Hepatocyte (in vitro differentiated cells): ENCODE data around the gene ZSWIM2. TPM values are rescaled to one million over a fixed set of nuclear protein-coding genes. Genes with fewer than 3 reads are reported as not detected.

ENCODE experiments used
- DNase-seq: peaks from one replicate; pipeline ENCODE4 v3.0.0-alpha.2; 2016; ENCODE audit warnings: low spot score
- H2AFZ ChIP-seq: fragments of 200-600 bp; sonication (generic); 2 replicates; pipeline ENCODE4 v1.6.0; 2016; ENCODE audit warnings: antibody characterized with exemption, mild to moderate bottlenecking
- H3K27ac ChIP-seq: fragments of 200-600 bp; sonication (generic); 2 replicates; pipeline ENCODE4 v1.5.1; 2016; ENCODE audit warnings: mild to moderate bottlenecking
- H3K27me3 ChIP-seq: fragments of 200-600 bp; sonication (generic); 2 replicates; pipeline ENCODE4 v1.6.1; 2016
- H3K36me3 ChIP-seq: fragments of 200-600 bp; sonication (generic); replicated peaks from 2 replicates; pipeline ENCODE4 v1.5.1; 2016; ENCODE audit warnings: low read depth; ENCODE audit not compliant: insufficient read depth
- H3K4me1 ChIP-seq: fragments of 200-600 bp; sonication (generic); 2 replicates; pipeline ENCODE4 v1.5.1; 2016; ENCODE audit warnings: mild to moderate bottlenecking, moderate library complexity; ENCODE audit not compliant: insufficient read depth
- H3K4me2 ChIP-seq: fragments of 200-600 bp; sonication (generic); 2 replicates; pipeline ENCODE4 v1.6.0; 2016
- H3K4me3 ChIP-seq: fragments of 200-600 bp; sonication (generic); 2 replicates; pipeline ENCODE4 v1.5.1; 2016; ENCODE audit warnings: mild to moderate bottlenecking
- H3K79me2 ChIP-seq: fragments of 200-600 bp; sonication (generic); 2 replicates; pipeline ENCODE4 v1.6.0; 2017; ENCODE audit warnings: mild to moderate bottlenecking
- H3K9me2 ChIP-seq: fragments of 200-600 bp; sonication (generic); replicated peaks from 2 replicates; pipeline ENCODE4 v1.6.0; 2017; ENCODE audit warnings: mild to moderate bottlenecking; ENCODE audit not compliant: insufficient read depth
- H3K9me3 ChIP-seq: fragments of 200-600 bp; sonication (generic); 2 replicates; pipeline ENCODE4 v1.5.1; 2016; ENCODE audit warnings: low read depth, mild to moderate bottlenecking
- H4K20me1 ChIP-seq: fragments of 200-600 bp; sonication (generic); 2 replicates; pipeline ENCODE4 v1.6.0; 2016; ENCODE audit warnings: mild to moderate bottlenecking; ENCODE audit not compliant: insufficient read depth, poor library complexity, severe bottlenecking
- EZH2 ChIP-seq: fragments of 200-600 bp; sonication (generic); IDR thresholded peaks from 2 replicates; pipeline ENCODE4 v1.6.1; 2016; ENCODE audit warnings: antibody characterized with exemption, mild to moderate bottlenecking, borderline replicate concordance
- EZH2phosphoT487 ChIP-seq: fragments of 200-600 bp; sonication (generic); IDR thresholded peaks from one replicate; pipeline ENCODE4 v1.6.1; 2018; ENCODE audit warnings: antibody characterized with exemption, mild to moderate bottlenecking, low read depth, moderate library complexity; ENCODE audit not compliant: unreplicated experiment, severe bottlenecking
- WGBS: methylation state at CpG from one replicate; pipeline ENCODE4 v1.1.6; 2016; ENCODE audit warnings: low lambda C conversion rate; ENCODE audit errors: missing lambda C conversion rate; 5-methylcytosine and 5-hydroxymethylcytosine counted together
- polyA plus RNA-seq: library from polyadenylated mRNA; unstranded; fragments of >200 nt; fragmentation: Nextera tagmentation; extraction: Ambion mirVana; gene quantifications from 2 replicates; pipeline ENCODE4 v1.2.1, GENCODE V29; 2016
- total RNA-seq: library from RNA; depleted of rRNA; stranded (reverse); fragments of >200 nt; gene quantifications from 2 replicates; pipeline ENCODE4 v1.2.3, GENCODE V29; 2014
- TF ChIP-seq, protein P1 (sequence below): fragments of 200-600 bp; sonication (generic); IDR thresholded peaks from 2 replicates; pipeline ENCODE4 v1.5.1; 2016; ENCODE audit warnings: antibody characterized with exemption, mild to moderate bottlenecking; ENCODE audit not compliant: poor library complexity

ZSWIM2 gene
- total and polyA plus RNA-seq, 2 experiments from 2014 or later, result 0.07 to 0.45 TPM

DNA sequence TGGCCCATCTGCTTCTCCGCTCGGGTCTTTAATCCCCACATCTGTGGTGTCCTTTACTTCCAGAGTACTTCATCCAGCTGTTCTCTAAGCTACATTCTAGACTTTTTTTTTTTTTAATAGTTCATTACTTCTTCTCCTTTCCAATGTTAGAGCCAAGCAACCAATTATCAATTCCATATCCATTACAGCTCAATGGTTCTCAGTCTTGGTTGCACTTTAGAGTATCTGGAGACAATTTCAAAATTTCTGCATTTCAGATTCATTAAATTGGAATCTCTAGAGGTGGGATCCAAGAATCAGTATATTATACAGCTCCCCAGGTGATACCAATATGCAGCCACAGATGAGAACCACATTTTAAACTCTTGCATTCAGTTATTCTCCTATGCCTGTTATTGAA lies 43.9 kb upstream of the ZSWIM2 start:
- Histone ChIP-seq H3K27ac (no peak overlapping the region), H3K27me3 (no peaks in the 10 kb centered on the region), H2AFZ (no peak overlapping the region), H3K9me3 (no peaks in the 10 kb centered on the region), H3K4me2 (no peak overlapping the region), H3K36me3 (no peaks in the 10 kb centered on the region), H3K79me2 (no peaks in the 10 kb centered on the region), H3K4me1 (no peaks in the 10 kb centered on the region), H3K9me2 (no peaks in the 10 kb centered on the region), H3K4me3 (no peak overlapping the region), H4K20me1 (no peaks in the 10 kb centered on the region)
- no peak for DNase-seq
- TF ChIP-seq, protein P1, sequence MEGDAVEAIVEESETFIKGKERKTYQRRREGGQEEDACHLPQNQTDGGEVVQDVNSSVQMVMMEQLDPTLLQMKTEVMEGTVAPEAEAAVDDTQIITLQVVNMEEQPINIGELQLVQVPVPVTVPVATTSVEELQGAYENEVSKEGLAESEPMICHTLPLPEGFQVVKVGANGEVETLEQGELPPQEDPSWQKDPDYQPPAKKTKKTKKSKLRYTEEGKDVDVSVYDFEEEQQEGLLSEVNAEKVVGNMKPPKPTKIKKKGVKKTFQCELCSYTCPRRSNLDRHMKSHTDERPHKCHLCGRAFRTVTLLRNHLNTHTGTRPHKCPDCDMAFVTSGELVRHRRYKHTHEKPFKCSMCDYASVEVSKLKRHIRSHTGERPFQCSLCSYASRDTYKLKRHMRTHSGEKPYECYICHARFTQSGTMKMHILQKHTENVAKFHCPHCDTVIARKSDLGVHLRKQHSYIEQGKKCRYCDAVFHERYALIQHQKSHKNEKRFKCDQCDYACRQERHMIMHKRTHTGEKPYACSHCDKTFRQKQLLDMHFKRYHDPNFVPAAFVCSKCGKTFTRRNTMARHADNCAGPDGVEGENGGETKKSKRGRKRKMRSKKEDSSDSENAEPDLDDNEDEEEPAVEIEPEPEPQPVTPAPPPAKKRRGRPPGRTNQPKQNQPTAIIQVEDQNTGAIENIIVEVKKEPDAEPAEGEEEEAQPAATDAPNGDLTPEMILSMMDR, result no peak
- TF ChIP-seq EZH2phosphoT487, result no peak
- no peak for TF ChIP-seq EZH2
- 92% methylated on average over 2 of the region's 2 CpGs for WGBS

DNA sequence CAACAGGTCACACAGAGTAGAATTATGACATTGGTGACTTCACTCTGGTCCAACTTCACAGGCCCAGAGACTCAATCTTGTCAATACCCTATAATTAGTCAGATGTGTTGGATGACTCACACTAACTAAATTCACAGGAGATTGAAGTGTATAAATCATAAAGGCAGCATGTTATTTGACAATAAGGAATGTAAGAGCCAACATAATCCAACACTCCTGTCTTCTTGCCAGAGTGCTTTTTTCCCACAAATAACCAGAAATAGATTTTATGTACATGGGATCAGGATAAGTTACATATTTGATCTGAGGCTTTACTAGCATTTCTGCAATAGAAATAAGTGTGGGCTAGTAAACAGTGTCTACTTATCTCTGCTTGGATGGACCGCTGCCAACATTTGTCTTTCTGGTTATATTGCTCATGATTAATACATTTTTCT lies 42.2 kb upstream of the ZSWIM2 start:
- Histone ChIP-seq H4K20me1 (no peaks in the 10 kb centered on the region), H3K27me3 (no peaks in the 10 kb centered on the region), H3K4me2 (no peak overlapping the region), H2AFZ (no peak overlapping the region), H3K9me2 (no peaks in the 10 kb centered on the region), H3K4me1 (no peaks in the 10 kb centered on the region), H3K36me3 (no peaks in the 10 kb centered on the region), H3K4me3 (no peak overlapping the region), H3K9me3 (no peaks in the 10 kb centered on the region), H3K79me2 (no peaks in the 10 kb centered on the region), H3K27ac (no peak overlapping the region)
- TF ChIP-seq, protein P1, result no peak
- TF ChIP-seq EZH2 (no peak), EZH2phosphoT487 (no peak)
- no peak for DNase-seq
- 80% methylated on average over 1 of the region's 1 CpG for WGBS

DNA sequence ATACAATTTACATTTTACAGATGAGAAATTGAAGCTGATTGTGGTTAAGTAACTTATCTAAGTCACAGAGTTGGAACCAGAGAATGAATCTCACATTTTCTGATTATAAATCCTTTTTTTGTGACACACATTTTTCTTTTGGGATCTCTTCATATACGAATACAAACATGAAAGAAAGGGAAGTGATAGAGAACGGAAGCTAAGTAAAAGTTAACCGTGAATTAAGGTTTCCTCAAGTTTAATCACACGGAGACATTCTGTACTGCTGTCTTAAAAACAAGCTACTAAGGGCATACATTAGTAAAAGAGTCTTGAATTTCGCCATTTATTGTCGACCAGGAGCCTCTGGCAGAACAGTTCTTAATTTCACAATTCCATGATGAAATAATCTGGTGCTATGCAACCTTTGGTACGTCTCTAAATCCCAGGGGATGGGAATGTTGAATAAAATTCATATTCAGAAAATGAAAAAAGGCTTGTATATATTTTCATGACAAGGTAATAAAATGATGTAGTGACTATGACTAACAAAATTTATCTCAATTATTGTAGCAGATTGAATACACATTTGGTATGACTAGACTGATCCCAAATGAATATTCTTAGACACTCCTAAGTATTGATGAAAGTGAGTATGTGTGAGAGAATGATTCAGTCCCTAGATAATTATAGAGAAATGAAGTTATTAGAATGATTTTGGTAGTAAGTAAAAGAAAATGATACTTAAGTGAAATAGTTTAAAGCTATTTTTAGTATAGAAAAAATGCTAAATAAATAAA lies 40.3 kb upstream of the ZSWIM2 start:
- Histone ChIP-seq H3K4me2 (no peak overlapping the region), H3K9me3 (no peaks in the 10 kb centered on the region), H3K4me1 (no peaks in the 10 kb centered on the region), H3K36me3 (no peaks in the 10 kb centered on the region), H3K9me2 (no peaks in the 10 kb centered on the region), H3K4me3 (no peak overlapping the region), H3K79me2 (no peaks in the 10 kb centered on the region), H3K27me3 (no peaks in the 10 kb centered on the region), H2AFZ (no peak overlapping the region), H4K20me1 (no peaks in the 10 kb centered on the region), H3K27ac (no peak overlapping the region)
- no peak for DNase-seq
- TF ChIP-seq EZH2, result no peak
- TF ChIP-seq, protein P1, result no peak
- no peak for TF ChIP-seq EZH2phosphoT487
- 75% methylated on average over 7 of the region's 7 CpGs for WGBS
